Measurements from ENCODE around the gene RBKS. TPM values are rescaled to one million over a fixed set of nuclear protein-coding genes. Genes with fewer than 3 reads are reported as not detected.

The RBKS gene
- total and polyA plus RNA-seq, 2 of the 8 experiments (the other 6 are each of a cell fraction or from before 2014, with no cell fraction given) = 1.1 to 1.5 TPM

- TF ChIP-seq CHD7 (IDR thresholded peaks at IDR 0.05; ENCODE audit: insufficient replicate concordance, low read length) (no peak), RAD21 (IDR thresholded peaks at IDR 0.05 in 1 of 2, conservative IDR thresholded peaks at IDR 0.05 in 1 of 2; ENCODE audit: low read depth in 2 of 2, low read length in 2 of 2) (no peak), SRF (IDR thresholded peaks at IDR 0.05; ENCODE audit: low read depth, low read length) (no peak), RFX5 (IDR thresholded peaks at IDR 0.05; ENCODE audit: borderline replicate concordance, low read depth, low read length) (no peak), TAF7 (optimal IDR thresholded peaks at IDR 0.05; ENCODE audit: borderline replicate concordance, low read depth, low read length) (no peak), YY1 (IDR thresholded peaks at IDR 0.05; ENCODE audit: low read depth, low read length) (no peak), JUN (IDR thresholded peaks at IDR 0.05; ENCODE audit: low read depth, low read length) (no peak), KDM5A (IDR thresholded peaks at IDR 0.05; ENCODE audit: low read length) (no peak), ZNF274 (IDR thresholded peaks at IDR 0.05; ENCODE audit: borderline replicate concordance, extremely low read depth, low read length) (no peak)
These were observed 2.4 kb downstream of the RBKS start (continued) for GRCh38 chr2:27887830-27888229.

Data from H1 (cell line).